Fibroblast of pulmonary artery (primary cell): ENCODE results near the gene EFCAB6.

Experiments
- DNase-seq: peaks from one replicate; pipeline ENCODE4 v3.0.0-alpha.2; 2010; ENCODE audit warnings: low read depth
- H3K4me3 ChIP-seq: replicated peaks from 2 replicates; pipeline ENCODE4 v1.5.1; 2011; ENCODE audit warnings: low read depth, mild to moderate bottlenecking, control low read depth, low read length, moderate library complexity
- TF ChIP-seq, protein P1 (sequence below): IDR thresholded peaks from 2 replicates; pipeline ENCODE4 v1.5.1; 2011; ENCODE audit warnings: mild to moderate bottlenecking, control low read depth, low read length, inconsistent platforms; ENCODE audit errors: missing control alignments

The EFCAB6 gene

DNA sequence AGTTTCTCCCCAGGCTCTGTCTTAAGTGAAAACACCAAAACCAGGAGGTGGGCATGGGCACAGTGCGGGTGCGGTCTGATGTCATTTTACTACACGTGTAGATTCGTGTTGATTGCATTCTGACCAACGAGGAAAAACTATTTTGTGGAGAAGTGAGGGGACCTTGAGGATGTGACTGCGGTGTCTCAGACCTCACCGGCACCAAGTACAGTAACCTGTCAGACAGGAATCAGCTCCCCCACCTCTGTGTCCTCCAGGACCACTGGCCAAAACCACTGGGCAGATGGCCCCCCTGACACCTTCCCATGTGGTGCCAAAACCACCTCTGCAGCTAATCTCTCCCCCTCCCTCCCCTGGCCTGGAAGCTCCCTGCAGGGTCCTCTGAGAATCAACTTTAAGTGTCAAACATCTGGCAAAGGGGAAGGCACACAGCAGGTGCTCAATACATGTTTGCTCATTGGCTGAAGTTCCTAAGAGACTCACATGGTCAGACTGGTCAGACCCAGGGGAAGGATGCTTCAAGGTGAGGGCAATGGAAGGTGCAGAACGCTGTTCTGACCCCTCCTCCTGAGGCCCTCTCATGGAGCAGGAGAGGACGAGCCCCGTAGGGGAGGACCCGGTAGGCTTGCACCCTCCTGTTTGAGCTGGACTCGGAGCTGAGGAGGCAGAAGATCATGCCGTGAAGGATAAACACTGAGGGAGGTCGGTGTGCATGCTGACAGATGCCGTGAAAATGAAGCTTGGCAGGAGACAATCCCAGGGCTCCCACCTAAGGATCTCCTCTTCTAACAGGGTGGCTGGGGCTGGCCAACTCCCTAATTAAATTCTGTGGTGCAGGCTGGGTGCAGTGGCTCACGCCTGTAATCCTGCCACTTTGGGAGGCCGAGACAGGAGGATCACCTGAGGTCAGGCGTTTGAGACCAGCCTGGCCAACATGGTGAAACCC lies 270.4 kb downstream of the EFCAB6 start:
- TF ChIP-seq, protein P1, sequence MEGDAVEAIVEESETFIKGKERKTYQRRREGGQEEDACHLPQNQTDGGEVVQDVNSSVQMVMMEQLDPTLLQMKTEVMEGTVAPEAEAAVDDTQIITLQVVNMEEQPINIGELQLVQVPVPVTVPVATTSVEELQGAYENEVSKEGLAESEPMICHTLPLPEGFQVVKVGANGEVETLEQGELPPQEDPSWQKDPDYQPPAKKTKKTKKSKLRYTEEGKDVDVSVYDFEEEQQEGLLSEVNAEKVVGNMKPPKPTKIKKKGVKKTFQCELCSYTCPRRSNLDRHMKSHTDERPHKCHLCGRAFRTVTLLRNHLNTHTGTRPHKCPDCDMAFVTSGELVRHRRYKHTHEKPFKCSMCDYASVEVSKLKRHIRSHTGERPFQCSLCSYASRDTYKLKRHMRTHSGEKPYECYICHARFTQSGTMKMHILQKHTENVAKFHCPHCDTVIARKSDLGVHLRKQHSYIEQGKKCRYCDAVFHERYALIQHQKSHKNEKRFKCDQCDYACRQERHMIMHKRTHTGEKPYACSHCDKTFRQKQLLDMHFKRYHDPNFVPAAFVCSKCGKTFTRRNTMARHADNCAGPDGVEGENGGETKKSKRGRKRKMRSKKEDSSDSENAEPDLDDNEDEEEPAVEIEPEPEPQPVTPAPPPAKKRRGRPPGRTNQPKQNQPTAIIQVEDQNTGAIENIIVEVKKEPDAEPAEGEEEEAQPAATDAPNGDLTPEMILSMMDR: no peak
- DNase-seq: no peak
- H3K4me3 ChIP-seq: no peak overlapping the region

DNA sequence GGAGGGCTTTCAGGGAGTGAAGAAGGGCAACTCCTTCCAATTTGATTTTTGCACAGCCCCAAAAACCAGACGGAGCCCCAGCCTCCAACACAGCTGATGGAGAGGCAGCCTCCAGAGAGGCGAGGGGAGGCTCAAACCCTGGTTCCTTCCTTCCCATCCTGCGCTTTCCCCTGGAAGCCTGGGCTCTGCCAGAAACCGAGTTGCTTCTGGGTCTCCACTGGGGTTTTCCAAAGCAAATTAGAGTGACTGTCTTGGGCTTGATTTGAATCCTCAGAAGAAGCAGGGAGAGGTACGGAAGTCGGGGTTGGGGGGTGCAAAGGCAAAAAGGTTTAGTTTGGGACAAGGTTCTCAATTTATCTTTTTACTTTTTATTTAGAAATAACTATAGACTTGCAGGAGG lies 271.1 kb downstream of the EFCAB6 start:
- DNase-seq: no peak
- no peak overlapping the region for H3K4me3 ChIP-seq
- TF ChIP-seq, protein P1: no peak

DNA sequence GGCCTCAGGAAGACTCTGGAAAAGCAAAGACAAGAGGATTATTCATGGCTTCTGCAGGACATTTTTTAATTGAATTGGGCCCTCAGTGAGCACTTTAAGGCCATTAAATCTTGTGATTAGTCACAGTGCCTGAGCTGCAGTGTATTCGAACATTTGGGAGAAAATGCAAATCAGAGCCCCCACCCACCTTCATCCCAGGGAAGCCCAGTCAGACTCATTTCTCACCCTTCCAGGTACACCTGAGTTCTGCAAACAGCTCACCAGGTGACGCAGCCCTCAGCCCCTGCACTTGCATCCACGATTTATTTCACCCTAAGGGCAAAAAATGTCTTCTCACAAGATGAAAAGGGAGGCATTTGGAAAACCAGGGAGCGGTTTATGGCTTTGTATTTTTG lies 271.6 kb downstream of the EFCAB6 start:
- no peak overlapping the region for H3K4me3 ChIP-seq
- DNase-seq: no peak
- TF ChIP-seq, protein P1: no peak

DNA sequence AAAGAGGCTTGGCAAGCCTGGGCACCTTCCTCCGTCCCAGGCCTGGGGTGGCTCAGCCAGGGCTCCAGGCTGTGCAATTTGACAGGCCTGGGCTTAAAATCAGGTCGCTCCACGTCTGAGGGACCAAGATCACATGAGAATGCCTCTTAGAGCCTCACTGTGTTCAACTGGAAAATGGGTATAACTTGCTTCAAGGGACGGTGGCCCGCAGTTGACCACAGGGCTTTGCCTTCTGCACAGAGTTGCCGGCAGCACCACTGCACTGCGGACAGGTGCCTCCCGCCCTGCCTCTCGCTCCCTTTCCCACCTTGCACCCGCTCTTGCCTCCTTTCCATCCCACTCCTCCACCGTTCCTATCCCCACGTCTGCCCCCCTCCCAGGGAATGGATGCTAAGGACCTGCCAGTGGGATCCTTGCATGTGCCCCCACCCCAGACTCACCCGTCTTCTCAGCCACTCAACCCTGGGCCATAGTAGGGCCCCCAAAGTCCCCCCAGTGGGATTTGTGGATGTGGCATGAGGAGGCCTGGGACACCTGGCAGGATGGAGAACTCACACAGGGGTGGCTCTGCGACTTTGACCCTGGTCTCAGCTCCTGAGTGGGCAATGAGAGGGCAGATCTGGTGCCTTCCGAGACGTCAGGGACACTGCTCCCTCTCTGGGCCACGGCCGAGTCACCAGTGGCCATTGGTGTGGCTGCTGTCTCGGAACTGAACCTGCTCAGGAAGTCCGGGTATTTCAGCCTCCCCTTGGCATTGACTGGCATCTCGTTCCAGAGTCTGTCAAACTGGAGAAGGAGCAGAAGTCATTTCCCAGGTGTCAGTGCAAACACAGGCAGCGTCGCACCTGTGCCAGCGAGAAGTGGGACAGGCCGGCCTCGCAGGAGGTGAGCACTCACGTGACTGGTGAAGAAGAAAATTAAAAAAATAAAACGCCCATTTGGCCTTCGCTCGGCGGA lies 272.3 kb downstream of the EFCAB6 start:
- TF ChIP-seq, protein P1: no peak
- DNase-seq: no peak
- no peak overlapping the region for H3K4me3 ChIP-seq

DNA sequence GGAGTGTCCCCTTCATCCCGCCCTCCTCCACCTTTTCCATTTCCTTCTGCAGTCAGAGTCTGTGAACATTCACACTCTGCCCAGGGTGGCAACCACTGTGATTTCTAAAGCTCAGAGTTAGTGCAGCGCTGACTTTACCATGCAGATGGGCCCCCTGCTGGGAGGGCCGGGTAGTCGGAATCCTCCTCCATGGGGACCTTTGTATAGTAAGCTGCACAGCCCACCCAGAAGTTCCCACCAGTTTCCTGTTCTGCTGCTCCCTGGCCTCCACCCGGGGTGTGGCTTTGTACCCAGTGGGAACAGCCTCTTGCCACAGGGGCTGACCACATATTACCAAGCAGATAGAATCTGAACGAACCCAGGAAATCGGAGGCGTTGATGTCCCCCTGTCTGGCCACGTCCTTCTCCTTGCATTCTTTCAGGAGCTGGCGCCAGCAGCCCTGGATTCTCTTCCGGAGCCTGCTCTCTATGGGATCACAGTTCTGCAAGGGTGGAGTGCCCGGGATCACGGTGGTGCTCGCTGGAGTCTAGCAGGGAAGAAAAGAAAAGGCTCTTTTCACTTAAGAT lies 275.0 kb downstream of the EFCAB6 start:
- TF ChIP-seq, protein P1: no peak
- no peak for DNase-seq
- H3K4me3 ChIP-seq: no peak overlapping the region

DNA sequence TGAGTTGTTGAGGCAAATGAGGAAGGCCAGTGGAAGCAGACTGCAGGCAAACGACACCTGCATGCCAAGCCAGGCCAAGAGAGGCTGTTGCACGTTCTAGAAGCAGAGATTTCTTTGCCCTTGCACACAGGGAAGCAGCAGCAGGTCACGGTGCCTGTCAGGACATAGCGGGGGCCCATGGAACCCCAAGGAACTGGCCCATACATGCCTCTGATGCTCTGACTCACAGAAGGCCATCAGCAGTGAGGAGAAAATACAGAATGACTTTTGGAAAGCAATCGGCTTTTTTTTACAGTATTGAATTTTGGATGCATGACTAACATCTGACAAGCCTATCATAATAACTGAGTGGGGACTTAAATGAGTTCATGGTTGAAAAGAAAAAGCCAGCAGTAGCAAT lies 276.4 kb downstream of the EFCAB6 start:
- H3K4me3 ChIP-seq: no peak overlapping the region
- TF ChIP-seq, protein P1: no peak
- DNase-seq: no peak
